Measurements from ENCODE around the gene ZKSCAN7. TPM values are rescaled to one million over a fixed set of nuclear protein-coding genes. Genes with fewer than 3 reads are reported as not detected.

The ZKSCAN7 gene
- total and polyA plus RNA-seq, 2 of the 13 experiments (the other 11 are each of a cell fraction or from before 2014, with no cell fraction given): 2.3 to 3.8 TPM

DNA sequence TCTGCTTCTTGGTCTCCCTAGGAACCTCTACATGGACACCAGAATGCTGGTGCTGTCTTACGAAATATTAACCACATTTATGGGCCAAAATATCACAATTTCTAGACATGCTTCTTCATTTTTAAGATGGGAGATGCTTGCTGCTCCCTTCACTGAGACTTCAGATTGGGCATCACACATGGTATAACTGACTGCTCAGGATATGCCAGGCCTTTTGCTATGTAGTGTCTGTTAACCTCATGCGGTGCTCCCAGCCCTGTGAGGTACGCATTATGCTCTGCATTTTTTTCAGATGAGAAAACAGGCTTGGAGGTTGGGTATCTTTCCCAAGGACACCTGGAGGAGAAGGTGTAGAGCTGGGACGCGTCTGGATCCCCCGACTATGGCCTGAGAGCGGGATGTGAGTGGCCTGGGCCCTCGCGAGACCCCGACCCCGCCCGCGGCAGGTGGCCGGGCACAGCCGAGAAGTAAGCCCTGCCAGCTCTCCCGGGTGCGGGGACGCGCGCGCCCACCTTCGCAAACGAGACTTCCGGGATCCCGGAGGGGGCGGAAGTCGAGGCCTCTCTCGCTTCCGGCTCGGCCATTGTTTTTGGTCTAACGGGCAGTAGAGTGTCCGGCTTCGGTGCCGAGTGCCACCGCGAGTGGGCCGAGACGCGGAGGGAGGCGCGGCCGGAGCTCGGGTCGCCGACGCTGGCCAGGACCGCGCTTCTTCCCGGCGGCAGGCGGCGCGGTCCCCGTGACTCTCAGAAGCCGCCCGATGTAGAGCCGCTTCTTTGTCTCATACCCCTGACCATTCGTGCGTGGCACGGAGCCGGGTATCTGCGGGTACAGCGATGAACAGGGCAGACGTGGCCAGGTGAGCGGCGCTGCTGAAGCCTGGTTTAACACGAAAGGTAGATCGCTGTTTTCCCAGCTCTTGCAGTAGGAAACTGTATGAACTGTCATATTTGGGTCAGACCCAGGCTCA, at the start of gene ZKSCAN7 (continued):
- TF ChIP-seq, protein P1, sequence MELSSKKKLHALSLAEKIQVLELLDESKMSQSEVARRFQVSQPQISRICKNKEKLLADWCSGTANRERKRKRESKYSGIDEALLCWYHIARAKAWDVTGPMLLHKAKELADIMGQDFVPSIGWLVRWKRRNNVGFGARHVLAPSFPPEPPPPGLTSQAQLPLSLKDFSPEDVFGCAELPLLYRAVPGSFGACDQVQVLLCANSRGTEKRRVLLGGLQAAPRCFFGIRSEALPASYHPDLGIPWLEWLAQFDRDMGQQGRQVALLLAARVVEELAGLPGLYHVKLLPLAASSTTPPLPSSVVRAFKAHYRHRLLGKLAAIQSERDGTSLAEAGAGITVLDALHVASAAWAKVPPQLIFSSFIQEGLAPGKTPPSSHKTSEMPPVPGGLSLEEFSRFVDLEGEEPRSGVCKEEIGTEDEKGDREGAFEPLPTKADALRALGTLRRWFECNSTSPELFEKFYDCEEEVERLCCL (CRISPR knock-in tag; IDR thresholded peaks at IDR 0.05; ENCODE audit: borderline replicate concordance): no peak
- no peak for TF ChIP-seq NCOA1 (CRISPR knock-in tag; IDR thresholded peaks at IDR 0.05)
- TF ChIP-seq KDM5B (CRISPR knock-in tag; IDR thresholded peaks at IDR 0.05; ENCODE audit: borderline replicate concordance): peak; percentile 85
- no peak for TF ChIP-seq ZBTB7B (CRISPR knock-in tag; IDR thresholded peaks at IDR 0.05)
- TF ChIP-seq, protein P2, sequence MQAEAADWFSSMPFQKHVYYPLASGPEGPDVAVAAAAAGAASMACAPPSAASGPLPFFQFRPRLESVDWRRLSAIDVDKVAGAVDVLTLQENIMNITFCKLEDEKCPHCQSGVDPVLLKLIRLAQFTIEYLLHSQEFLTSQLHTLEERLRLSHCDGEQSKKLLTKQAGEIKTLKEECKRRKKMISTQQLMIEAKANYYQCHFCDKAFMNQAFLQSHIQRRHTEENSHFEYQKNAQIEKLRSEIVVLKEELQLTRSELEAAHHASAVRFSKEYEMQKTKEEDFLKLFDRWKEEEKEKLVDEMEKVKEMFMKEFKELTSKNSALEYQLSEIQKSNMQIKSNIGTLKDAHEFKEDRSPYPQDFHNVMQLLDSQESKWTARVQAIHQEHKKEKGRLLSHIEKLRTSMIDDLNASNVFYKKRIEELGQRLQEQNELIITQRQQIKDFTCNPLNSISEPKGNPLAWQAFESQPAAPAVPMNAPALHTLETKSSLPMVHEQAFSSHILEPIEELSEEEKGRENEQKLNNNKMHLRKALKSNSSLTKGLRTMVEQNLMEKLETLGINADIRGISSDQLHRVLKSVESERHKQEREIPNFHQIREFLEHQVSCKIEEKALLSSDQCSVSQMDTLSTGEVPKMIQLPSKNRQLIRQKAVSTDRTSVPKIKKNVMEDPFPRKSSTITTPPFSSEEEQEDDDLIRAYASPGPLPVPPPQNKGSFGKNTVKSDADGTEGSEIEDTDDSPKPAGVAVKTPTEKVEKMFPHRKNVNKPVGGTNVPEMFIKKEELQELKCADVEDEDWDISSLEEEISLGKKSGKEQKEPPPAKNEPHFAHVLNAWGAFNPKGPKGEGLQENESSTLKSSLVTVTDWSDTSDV (CRISPR knock-in tag; IDR thresholded peaks at IDR 0.05): no peak
- no peak for TF ChIP-seq ZSCAN22 (CRISPR knock-in tag; IDR thresholded peaks at IDR 0.05)
- TF ChIP-seq DNMT1 (CRISPR knock-in tag; IDR thresholded peaks at IDR 0.05): no peak
- no peak for TF ChIP-seq SPEN (CRISPR knock-in tag; IDR thresholded peaks at IDR 0.05; ENCODE audit: low read depth)
- no peak for TF ChIP-seq NFE2L2 (IDR thresholded peaks at IDR 0.05; ENCODE audit: low read length)
- no peak for TF ChIP-seq ETV6 (CRISPR knock-in tag; conservative IDR thresholded peaks at IDR 0.05)
- no peak for TF ChIP-seq ESRRA (CRISPR knock-in tag; IDR thresholded peaks at IDR 0.05; ENCODE audit: low read depth)
- no peak for TF ChIP-seq TBL1XR1 (IDR thresholded peaks at IDR 0.05; ENCODE audit: borderline replicate concordance, low read length, partially characterized antibody)
- no peak for TF ChIP-seq ZNF484 (CRISPR knock-in tag; IDR thresholded peaks at IDR 0.05; ENCODE audit: borderline replicate concordance, low read depth)
- TF ChIP-seq, protein P3, sequence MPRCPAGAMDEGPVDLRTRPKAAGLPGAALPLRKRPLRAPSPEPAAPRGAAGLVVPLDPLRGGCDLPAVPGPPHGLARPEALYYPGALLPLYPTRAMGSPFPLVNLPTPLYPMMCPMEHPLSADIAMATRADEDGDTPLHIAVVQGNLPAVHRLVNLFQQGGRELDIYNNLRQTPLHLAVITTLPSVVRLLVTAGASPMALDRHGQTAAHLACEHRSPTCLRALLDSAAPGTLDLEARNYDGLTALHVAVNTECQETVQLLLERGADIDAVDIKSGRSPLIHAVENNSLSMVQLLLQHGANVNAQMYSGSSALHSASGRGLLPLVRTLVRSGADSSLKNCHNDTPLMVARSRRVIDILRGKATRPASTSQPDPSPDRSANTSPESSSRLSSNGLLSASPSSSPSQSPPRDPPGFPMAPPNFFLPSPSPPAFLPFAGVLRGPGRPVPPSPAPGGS (CRISPR knock-in tag; IDR thresholded peaks at IDR 0.05): 0 out of 2 replicates have a peak, but pooled peaks have one; percentile 29
- TF ChIP-seq, protein P4, sequence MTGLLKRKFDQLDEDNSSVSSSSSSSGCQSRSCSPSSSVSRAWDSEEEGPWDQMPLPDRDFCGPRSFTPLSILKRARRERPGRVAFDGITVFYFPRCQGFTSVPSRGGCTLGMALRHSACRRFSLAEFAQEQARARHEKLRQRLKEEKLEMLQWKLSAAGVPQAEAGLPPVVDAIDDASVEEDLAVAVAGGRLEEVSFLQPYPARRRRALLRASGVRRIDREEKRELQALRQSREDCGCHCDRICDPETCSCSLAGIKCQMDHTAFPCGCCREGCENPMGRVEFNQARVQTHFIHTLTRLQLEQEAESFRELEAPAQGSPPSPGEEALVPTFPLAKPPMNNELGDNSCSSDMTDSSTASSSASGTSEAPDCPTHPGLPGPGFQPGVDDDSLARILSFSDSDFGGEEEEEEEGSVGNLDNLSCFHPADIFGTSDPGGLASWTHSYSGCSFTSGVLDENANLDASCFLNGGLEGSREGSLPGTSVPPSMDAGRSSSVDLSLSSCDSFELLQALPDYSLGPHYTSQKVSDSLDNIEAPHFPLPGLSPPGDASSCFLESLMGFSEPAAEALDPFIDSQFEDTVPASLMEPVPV (CRISPR knock-in tag; IDR thresholded peaks at IDR 0.05): no peak
- TF ChIP-seq, protein P5, sequence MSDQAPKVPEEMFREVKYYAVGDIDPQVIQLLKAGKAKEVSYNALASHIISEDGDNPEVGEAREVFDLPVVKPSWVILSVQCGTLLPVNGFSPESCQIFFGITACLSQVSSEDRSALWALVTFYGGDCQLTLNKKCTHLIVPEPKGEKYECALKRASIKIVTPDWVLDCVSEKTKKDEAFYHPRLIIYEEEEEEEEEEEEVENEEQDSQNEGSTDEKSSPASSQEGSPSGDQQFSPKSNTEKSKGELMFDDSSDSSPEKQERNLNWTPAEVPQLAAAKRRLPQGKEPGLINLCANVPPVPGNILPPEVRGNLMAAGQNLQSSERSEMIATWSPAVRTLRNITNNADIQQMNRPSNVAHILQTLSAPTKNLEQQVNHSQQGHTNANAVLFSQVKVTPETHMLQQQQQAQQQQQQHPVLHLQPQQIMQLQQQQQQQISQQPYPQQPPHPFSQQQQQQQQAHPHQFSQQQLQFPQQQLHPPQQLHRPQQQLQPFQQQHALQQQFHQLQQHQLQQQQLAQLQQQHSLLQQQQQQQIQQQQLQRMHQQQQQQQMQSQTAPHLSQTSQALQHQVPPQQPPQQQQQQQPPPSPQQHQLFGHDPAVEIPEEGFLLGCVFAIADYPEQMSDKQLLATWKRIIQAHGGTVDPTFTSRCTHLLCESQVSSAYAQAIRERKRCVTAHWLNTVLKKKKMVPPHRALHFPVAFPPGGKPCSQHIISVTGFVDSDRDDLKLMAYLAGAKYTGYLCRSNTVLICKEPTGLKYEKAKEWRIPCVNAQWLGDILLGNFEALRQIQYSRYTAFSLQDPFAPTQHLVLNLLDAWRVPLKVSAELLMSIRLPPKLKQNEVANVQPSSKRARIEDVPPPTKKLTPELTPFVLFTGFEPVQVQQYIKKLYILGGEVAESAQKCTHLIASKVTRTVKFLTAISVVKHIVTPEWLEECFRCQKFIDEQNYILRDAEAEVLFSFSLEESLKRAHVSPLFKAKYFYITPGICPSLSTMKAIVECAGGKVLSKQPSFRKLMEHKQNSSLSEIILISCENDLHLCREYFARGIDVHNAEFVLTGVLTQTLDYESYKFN (CRISPR knock-in tag; conservative IDR thresholded peaks at IDR 0.05): no peak
- TF ChIP-seq KDM5A (IDR thresholded peaks at IDR 0.05; ENCODE audit: borderline replicate concordance, low read length): no peak
- TF ChIP-seq ZNF720 (CRISPR knock-in tag; IDR thresholded peaks at IDR 0.05): no peak
